ENCODE data around the gene FTH1. TPM values are rescaled to one million over a fixed set of nuclear protein-coding genes. Genes with fewer than 3 reads are reported as not detected.

FTH1 gene
- total RNA-seq (ENCODE audit: low replicate concordance), result 1,813 and 2,631 TPM in 2 replicates

- peak within 1 kb of the TSS; percentile 100 for H3K4me3 ChIP-seq (ENCODE audit: low read depth, low read length)
- peak; percentile 94 for DNase-seq (ENCODE audit: low read depth)
- TF ChIP-seq CTCF (IDR thresholded peaks at IDR 0.05; ENCODE audit: insufficient read depth, low read length), result no peak
Measured at GRCh38 chr11:61967116-61967923, at the start of gene FTH1. TSS of gene FTH1 (minus strand) at chr11:61967634. CDS start at chr11:61967425, 209 bp downstream.

- no peak overlapping the region for H3K4me3 ChIP-seq (ENCODE audit: low read depth, low read length)
- no peak for DNase-seq (ENCODE audit: low read depth)
- no peak for TF ChIP-seq CTCF (IDR thresholded peaks at IDR 0.05; ENCODE audit: insufficient read depth, low read length)
Measured at GRCh38 chr11:62015615-62016014, 48.2 kb upstream of the FTH1 start.

- TF ChIP-seq CTCF (IDR thresholded peaks at IDR 0.05; ENCODE audit: insufficient read depth, low read length), result no peak
- H3K4me3 ChIP-seq (ENCODE audit: low read depth, low read length), result no peak overlapping the region
- DNase-seq (ENCODE audit: low read depth), result peak; percentile 63
Measured at GRCh38 chr11:62013537-62014476, 46.4 kb upstream of the FTH1 start.

- no peak for DNase-seq (ENCODE audit: low read depth)
- no peak for TF ChIP-seq CTCF (IDR thresholded peaks at IDR 0.05; ENCODE audit: insufficient read depth, low read length)
- no peak overlapping the region for H3K4me3 ChIP-seq (ENCODE audit: low read depth, low read length)
Measured at GRCh38 chr11:62012832-62013461, 45.5 kb upstream of the FTH1 start.

- DNase-seq (ENCODE audit: low read depth), result peak; percentile 40
- no peak overlapping the region for H3K4me3 ChIP-seq (ENCODE audit: low read depth, low read length)
- no peak for TF ChIP-seq CTCF (IDR thresholded peaks at IDR 0.05; ENCODE audit: insufficient read depth, low read length)
Measured at GRCh38 chr11:62012451-62012831, 45.0 kb upstream of the FTH1 start.

- TF ChIP-seq CTCF (IDR thresholded peaks at IDR 0.05; ENCODE audit: insufficient read depth, low read length), result no peak
- H3K4me3 ChIP-seq (ENCODE audit: low read depth, low read length), result no peak overlapping the region
- no peak for DNase-seq (ENCODE audit: low read depth)
Measured at GRCh38 chr11:62011881-62012280, 44.4 kb upstream of the FTH1 start.

Measured in fibroblast of the aortic adventitia (primary cell).